Left forelimb (tissue), 1 donor: Measurements from ENCODE around the gene PNO1.

Experiments used
- DNase-seq: peaks from one replicate; pipeline ENCODE4 v3.0.0-alpha.2; 2018; ENCODE audit warnings: low spot score

PNO1 gene

DNA sequence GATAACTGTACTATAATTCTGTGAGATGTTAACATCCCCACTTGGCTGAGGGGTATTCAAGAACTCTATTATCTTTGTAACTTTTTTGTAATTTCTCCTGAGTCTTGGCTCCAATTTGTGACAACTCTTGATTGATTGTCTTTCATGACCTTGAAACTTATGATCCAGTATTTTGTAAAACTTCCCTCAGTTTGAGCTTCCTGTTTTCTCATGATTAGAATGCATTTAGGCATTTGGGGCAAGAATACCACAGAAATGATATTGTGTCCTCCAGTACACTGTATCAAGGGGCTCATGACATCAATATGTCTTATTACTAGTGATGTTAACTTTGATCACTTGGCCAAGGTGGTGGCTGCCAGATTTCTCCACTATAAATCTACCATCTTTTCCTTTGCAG is 37.4 kb downstream of the PNO1 start:
- no peak for DNase-seq

DNA sequence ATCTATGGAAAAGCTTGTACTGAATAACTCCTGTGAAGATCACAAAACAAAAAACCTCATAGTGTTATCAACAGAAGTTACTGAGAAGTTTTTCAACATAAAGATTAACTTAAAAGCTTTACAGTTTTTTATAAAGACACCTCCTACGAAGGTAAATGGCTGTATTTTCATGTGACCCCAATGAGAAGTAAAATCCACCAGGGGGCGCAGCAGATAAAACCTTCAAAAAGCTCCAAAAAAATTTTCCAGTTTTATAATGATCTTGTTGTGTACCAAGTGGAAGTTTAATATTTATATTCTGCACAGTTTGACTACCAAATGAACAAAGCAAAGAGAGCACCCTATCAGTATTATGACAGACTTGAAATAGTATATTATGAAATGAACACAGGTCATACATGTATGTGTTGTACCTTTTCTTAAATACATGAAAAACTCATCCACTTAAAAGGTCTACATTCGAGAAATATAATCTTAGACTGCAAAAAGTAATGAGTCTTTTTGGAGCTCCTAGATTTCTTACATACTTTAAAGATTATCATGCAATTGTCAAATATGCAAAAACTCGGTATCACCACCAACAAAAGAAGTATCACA is 38.5 kb downstream of the PNO1 start:
- DNase-seq: no peak

DNA sequence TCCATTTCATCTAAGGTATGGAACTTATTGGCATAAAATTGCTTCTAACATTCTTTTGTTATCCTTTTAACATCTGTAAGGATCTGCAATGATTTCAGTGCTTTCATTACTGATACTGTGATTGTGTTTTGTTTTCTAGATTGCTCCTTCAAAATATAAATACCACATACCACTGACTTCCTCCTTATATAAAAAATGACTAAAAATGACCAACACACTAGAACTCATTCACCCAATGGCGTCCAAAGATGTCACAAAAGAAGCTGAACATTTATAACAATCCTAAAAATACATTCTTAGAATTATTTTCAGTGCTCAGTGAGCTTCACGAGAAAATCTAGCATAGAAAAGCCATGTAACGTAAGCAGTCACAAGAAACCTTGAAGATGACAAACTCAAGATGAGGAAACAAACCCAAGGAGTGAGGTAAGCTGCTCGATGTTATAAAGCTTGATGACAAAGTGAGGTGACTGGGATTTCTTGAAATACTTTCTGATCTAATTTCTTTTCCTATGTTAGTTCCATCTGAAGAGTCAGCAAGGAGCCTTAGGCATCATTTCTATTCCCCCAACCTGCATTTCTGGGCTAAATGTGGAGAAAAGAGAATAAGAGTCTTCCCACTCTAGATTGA is 42.6 kb downstream of the PNO1 start:
- DNase-seq: no peak

DNA sequence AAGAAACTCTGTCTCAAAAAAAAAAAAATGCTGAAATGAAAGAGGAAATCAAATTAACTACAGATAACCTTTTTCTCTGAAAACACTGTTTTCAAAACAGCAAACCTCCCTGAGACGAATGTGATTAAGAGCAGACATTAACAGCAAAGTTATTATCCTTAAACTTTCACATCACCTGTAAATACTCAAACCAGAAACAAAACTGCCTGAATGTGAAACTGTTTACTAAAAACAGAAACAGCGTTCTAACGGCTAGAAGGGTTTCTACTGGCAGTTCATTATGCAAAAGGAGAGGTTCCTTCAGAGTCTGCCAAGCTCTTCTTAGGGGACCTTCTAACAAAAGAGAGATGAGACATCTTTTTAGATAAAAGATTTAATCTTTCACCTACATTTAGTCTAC is 45.9 kb downstream of the PNO1 start:
- DNase-seq: no peak

DNA sequence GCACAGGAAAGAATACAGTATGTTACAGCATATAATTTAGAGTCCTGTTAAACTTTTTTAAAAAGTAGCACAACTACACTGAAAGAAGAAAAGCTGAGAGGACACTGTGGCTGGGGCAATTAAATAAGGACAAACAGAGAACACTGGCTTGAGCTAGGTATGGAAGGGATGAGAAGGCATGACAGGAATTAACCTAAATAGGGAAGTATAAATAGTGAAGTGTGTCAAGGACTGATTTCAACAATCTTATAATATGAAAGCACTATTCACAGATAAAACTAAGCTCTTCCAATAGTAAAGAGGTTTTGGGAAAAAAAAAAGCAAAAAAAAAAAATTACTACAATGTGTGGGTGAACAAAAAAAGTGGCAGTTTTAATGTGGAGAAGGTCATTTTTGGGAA is 49.1 kb downstream of the PNO1 start:
- no peak for DNase-seq

DNA sequence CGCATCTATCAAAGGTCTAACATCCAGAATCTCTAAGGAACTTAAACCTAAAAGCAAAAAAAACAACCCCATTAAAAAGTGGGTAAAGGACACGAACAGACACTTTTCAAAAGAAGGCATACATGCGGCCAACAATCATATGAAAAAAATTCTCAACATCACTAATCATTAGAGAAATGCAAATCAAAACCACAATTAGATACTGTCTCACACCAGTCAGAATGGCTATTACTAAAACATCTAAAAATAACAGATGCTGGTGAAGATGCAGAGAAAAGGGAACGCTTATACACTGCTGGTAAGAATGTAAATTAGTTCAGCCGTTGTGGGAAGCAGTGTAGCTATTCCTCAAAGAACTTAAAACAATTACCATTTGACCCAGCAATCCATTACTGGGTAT is 56.7 kb downstream of the PNO1 start:
- no peak for DNase-seq

DNA sequence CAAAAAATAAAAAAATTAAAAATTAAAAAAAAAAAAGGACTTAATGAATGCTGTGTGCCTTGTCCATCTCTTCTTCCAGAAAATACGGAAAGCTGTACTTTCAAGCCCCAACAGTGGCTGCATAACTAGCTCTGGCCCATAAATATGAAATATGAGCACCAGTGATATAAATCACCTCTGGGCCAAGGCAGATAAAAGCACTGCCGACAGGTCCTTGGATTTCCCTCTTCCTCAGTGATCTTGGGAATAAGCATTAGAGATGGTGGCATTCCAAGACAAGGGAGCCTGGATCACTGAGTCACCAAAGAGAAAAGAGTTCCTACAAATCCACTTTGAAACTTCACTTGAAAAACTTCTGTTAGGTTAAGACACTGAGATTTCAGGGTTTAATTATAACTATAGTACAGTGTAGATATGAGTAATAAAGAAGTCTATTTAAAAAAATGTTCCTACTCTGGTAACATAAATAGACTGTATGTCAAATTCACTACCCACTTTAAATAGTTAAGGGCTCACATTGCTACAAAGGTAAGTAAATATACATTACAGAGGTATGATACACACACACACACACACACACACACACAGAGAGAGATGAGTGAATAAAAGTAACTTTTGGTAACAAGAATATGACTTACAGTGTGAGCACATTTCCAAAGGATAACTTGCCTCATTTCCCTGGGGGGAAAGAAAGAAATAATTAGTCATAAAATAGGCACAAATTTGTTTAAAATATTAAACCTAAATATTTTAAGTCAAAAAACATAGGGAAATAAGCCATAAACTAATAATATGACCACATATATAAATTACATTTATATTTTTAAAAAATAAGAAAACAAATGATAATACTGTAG is 59.0 kb downstream of the PNO1 start:
- DNase-seq: no peak

DNA sequence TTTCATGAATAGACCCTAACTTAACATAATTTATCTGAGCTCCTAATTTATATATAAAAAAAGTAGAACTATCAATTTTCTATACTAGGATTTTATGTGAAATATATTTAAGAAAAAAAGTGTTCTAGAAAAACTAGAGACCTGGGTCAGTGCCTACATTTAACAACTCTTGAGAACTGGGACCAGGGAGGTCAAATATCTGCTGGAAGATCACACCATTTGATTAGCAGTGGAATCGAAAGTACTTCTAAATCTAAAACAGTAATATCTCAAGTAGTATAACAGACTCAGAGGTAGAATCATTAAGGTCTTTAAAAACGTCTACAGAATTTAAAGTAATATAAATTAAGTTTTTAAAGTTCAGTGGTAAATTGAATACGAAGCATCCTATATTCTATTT is 60.0 kb downstream of the PNO1 start:
- no peak for DNase-seq

DNA sequence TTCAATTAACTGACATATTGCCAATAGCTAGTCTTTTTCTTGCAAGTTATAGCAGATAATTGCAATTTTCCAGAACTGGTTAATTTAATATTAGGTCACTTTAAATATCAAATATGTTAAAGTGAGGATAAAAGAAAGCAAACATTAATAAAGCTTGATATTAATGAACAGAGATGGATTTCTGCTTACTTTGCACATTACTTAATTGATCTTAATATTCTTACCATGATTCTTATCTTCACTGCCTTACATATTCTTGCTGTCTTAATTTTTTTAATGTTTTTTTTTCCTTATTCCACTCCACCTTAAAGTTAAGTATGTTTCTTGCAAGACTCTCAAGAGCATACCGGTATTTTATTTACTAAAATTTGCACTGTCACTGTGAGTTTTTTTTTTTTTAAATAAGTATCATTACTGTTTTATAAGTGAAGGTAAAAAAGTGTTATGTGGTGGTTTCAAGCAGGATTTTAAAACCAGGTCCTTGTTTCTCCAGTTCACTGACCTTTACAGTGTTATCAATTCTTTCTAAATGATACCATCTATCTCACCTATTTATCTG is 60.7 kb downstream of the PNO1 start:
- no peak for DNase-seq

DNA sequence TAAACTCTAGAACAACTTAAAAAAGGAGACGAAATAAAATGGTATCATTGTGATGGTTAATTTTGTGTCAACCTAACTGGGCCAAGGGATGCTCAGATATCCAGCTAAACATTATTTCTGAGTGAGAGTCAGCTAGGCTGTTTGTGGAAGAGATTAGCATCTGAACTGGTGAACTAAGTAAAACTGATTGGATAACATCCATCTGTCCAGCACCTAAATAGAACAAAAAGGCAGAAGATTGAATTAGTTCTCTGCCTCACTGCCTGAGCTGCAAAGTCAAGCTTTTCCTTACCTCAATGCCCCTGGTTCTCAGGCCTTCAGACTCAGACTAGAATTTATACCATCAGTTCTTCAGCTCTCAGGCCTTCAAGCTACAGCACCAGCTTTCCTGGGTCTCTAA is 64.6 kb downstream of the PNO1 start:
- DNase-seq: no peak

DNA sequence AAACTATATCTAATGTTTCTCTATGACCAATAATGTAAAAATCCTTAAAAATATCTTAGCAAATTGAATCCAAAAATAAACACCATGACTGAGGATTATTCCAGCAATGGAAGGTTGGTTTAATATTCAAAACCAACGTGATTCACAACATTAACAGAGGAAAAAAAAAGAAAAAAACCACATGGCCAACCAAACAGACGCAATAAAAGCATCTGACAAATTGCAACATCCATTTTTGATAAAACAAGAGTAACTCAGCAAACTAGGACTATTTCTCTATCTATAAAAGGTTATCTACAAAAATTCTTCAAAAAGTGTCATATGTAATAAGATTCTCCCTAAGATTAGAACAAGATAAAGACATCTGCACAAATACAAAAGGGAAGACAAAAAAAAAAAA is 65.7 kb downstream of the PNO1 start:
- DNase-seq: no peak

DNA sequence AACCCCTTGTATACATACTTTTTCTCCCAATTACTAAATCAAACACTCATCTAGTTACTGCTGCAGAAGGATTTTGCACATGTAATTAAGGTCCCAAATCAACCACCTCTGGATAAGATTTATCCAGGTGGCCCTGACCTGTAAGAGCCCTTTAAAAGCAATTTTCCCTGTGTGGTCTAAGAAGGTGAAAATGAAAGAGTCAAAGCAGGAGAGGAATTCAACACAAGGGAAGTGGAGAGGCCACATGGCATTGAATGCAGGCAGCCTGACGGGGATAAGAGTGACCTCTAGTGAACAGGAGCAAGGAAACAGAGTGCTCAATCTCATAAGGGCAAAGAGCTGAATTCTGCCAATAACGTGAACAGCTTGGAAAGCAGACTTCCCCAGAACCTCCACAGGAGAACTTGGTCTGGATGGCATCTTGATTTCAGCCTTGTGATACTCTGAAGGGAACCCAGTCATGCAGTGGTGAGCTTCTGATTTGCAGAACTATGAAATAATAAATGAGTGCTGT is 67.5 kb downstream of the PNO1 start:
- no peak for DNase-seq
